IPS-NIHi7 (cell line): ENCODE measurements around the gene MFRP.
A peak's percentile ranks its signal among the peaks of the same experiment; 100 is the strongest.

ENCODE experiments used
- DNase-seq: peaks from one replicate; pipeline ENCODE4 v3.0.0; 2012; ENCODE audit warnings: mixed read lengths; ENCODE audit errors: extremely low spot score

MFRP gene

GRCh38 chr11:119359365-119360214 lies 13.1 kb upstream of the MFRP start:
- no peak for DNase-seq

- DNase-seq, result no peak
These were observed 10.6 kb upstream of the MFRP start for GRCh38 chr11:119357074-119357473.

DNA sequence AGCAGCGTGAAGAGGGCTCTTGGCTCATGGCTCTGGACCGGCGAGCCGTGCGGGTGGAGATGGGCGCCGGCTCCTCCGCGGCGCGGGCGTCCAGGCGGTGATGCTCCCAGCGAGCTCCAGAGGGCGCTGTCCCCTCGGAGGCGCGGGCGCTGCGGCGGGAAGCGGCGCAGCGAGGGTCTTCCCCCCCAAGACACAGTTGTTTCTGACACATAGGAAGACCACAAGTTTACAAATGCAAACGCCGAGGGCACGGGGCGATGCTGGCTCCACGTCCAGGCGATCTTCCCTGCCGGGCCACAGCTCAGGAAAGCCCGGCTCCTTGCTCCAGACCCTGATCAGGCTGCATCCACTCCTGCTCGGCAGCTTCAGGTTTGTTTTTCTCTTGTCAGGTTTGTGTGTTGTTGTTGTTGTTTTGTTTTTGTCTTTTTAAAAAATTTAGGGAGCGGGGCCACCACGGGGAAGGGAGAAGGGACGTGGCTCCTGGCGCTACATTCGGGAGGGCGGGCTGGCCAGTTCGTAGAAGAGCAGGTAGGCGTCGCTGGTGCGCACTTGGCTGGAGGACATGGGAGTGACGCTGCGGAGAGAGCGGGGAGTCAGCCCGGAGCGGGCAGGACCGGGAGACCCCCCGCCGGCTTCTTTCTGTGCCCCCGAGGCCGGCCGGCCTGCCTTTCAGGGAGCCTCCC lies 10.0 kb upstream of the MFRP start:
- DNase-seq, result peak; percentile 95

DNA sequence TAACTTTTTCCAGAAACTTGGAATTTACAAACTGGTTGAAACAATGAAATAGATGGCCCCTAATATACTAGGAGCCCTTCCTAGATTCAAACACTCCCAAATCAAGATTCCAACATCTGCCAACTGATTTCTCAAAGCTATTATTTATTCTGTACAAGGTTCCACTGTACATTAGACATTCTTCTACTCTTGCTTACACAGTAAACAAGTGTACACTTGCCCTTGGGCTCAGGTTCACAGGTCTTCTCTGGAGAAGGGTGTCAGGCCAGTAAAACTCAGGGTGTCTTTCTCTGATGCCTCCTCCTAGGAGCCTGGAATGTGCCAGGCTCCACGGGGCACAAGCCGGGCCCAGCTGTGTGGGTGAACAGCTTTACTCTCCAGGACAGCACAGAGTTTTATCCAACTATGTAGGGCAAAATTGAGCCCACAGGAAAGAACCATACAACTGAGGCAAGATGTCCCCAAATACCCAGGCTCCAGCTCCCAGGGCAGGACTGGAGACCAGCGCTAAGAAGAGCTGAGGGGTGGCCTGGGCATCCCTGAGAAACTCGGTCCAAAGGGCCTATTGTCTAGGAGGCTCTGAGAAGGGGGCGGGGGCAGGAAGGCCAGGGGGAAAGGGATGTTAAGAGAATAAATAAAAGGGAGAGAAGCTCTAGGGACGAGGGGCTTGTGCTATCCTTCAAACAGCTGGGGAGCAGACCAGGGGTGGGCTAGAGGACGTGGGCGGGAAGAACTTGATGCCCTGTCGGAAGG lies 8.8 kb upstream of the MFRP start:
- no peak for DNase-seq

DNA sequence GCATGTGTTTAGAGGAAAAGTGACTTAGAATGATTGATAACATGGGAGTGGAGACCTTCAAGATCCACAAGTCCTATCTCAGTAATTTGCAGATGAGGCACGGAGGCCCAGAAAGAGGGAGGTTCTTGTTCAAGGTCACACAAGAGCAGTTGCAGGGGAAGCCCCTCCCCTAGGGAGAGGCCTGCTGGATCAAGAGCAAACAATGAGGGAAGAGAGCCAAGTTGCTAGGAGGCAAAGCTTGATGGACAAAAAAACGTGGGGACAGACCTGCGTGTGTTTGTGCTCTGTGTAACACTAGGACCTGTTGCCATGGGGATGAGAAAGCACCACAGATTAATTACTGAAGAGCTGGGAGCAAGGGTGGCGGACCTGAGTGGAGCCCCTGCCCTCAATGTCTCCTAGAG lies 6.4 kb upstream of the MFRP start:
- DNase-seq, result peak; percentile 23

DNA sequence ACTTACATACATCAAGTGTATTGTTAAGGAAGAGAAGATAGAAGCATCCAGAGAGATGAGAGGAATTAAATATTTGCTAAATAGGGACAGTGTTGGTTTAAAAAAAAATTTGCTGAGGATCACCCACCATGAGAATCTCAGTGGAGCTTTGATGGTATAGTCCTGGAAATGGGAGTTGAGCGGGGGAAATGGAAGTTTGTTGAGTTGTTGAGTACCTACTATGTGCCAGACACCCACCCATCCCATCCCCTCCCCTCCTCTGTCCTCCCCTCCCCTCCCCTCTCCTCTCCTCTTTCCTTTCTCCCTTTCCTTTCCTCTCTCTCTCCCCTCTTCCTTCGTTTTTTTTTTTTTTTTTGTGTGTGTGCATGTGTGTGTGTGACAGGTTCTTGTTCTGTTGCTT lies 4.7 kb upstream of the MFRP start:
- DNase-seq, result no peak

- no peak for DNase-seq
These were observed 3.8 kb upstream of the MFRP start for GRCh38 chr11:119350302-119350701.

GRCh38 chr11:119347940-119348605 lies 1.6 kb upstream of the MFRP start:
- DNase-seq, result no peak

DNA sequence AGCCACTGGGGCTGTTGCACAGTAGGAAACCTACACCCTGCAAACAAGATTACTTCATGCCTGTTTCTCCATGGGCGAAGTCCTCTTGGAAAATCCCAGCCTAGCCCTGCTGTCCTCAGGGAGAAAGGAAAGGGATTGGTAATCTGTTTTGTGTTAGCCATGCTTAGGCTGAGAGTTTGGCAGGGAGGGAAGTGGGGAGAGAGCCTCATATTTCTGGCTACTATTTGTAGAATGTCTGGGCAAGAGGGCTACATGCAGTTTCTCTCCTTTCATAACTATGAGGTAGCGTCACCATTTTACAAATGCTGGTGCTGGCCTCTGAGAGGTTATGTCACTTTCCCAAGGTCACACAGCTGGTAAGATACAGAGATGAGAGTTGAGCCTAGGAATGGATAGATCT lies 737 bp upstream of the MFRP start:
- DNase-seq, result no peak

GRCh38 chr11:119345685-119346084 lies 820 bp downstream of the MFRP start:
- no peak for DNase-seq

- DNase-seq, result no peak
These were observed 2.1 kb downstream of the MFRP start for GRCh38 chr11:119344291-119345010.

DNA sequence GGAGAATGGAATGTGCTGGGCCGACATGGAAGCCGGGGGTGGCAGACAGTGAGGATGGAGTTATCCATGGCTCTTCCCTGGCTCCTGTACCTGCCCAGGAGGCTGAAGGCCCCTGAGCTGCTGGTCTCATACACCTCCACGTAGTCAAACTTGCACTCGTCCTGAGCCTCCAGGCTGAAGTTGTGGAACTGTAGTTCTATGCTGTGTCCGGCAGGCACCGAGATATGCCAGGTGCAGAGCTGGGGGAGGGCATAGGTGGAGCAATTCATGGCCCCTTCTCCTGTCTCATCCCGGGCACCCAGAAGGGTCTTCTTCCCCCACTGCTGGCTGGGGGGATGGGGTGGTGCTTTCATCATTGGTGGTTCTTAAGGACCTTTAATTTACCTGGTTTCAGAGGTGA lies 2.8 kb downstream of the MFRP start:
- DNase-seq, result no peak

- no peak for DNase-seq
These were observed 4.0 kb downstream of the MFRP start for GRCh38 chr11:119342362-119343130.

DNA sequence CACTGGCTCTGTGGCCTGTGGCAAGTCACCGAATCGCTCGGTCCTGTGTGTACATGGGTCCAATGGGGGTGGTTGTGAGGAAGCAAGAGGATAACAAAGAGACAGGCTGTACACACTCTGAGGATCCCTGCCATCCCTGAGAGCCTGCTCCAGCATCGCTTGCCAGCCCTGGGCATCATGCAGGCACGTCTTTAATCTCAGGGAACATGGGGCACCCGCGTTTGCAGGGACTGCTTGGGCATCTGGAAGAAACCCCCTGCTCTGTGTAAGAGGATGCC lies 4.5 kb downstream of the MFRP start:
- no peak for DNase-seq

GRCh38 chr11:119341222-119342022 lies 5.1 kb downstream of the MFRP start:
- peak; percentile 53 for DNase-seq

DNA sequence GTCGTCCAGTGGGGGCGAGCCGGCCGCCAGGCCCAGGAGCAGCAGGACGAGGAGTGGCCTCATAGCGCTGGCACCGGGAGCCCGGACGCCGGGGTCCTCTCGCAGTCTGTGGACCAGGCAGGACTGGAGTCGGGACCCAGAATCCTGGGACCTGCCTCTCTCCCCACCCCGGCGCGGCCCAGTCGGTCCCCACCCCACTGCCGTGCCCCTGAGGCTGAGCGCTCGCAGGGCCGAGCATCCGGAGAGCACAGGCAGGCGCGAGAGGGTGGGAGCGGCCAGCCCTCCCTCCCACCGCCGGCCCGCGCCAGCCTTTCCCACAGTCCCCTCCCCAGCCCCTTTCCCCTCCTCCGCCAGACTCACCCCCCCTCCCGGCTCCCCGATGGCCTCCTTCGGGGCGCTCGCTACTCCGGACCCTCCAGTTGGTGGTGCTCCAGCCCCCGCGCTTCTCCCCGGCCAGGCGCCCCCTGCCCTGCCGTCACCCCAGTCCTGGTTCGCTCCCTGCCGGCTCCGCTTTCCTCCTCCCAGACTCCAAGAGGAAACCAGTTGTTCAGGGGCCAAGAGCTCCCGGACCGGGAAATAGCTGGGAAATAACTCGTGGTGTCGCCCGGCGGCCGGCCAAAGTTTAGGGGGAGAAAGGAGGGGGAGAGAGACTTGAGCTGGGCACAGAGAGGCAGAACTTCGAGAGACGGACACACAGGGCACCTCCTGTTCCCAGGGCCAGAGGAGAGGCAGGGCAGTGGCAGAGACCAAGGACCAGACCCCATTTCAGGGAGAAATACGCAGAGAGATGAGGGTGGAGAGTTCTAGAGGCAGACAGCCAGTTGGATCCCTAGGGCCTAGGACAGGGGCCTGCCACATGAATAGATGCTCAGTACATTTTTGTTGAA lies 5.9 kb downstream of the MFRP start, which contains the start of gene C1QTNF5:
Gene C1QTNF5 (minus strand): TSS at position 549 of the 887 bp plus-strand sequence. CDS start 486 bp downstream, at position 63.
- DNase-seq, result peak; percentile 45

DNA sequence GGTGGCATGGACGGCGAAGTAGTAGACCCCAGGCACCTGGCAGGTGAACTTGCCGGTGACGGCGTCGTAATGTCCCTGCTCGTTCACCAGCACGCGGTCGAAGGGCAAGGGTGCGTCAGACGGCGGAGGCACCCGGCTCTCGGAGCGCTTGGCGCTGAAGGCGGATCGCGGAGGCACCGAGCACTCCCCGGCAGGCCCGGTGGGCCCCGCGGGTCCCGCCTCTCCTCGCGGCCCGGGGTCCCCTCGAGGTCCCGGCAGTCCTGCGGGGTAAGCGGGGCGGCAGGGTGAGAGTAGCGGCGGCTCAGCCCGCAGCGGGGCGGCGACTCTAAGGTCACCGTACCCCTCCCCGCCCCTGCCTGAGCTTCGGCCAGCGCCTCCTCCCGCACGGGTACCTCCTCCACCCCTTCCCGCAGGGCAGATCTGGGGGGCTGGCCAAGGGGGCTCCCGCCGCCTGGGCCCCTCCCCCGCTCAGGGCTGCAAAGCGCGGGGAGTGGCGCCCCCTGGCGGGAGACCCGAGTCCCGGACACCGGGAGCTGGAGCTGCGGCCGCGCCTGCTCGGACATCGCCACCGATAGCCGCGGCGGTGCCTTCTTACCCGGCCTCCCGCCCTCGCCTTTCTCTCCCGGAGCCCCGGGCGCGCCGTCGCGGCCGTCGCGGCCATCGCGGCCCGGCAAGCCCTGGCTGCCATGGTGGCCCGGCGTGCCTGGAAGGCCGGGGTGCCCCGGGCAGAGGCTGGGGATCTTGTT lies 6.7 kb downstream of the MFRP start:
- DNase-seq, result peak; percentile 84

- DNase-seq, result no peak
These were observed 7.4 kb downstream of the MFRP start for GRCh38 chr11:119338965-119339588.
